ENCODE results near the gene ARL16. TPM values are rescaled to one million over a fixed set of nuclear protein-coding genes. Genes with fewer than 3 reads are reported as not detected.
A peak's percentile ranks its signal among the peaks of the same experiment; 100 is the strongest.

ARL16 gene
- total RNA-seq, 2 experiments from 2014 or later, result 14.9 to 15.4 TPM

DNA sequence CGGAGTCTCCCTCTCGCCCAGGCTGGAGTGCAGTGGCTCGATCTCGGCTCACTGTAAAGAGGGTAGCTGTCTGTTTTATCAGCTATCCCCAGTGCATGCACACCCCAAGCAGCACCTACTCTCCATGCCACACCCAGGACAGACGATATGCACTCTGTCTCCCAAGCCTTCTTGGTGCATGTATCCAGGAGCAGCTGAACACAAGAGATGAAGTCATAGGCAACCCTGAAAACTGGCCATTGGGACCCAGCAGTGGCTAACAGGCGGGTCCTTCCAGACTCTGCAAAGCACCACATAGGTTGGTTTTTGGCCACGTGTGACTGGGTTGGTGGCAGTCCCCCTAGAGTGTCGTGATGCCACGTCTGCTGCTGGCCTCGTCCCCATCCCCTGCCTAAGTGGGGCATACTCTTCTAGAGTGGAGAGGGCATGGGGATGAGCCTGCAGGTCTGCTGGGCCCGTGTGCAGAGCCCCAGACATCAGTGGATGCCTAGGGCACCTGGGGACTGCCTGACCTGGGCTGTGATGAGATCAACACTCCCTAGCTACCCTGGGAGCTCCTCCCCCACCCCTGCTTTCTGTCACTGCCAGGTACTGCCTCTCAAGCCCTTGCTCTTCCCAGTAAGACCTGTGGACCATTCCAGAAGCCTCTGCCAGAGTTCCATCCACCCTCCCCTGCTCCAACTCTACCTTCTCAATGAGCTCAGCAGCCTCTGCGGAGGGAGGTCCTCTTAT, 36.6 kb downstream of the ARL16 start:
- Mint-ChIP-seq H3K4me1 (peaks cover 1% of the 10 kb centered on the region), H3K4me3 (no peak overlapping the region), H3K27ac (no peak overlapping the region), H3K27me3 (peaks cover 18% of the 10 kb centered on the region), H3K36me3 (no peaks in the 10 kb centered on the region), H3K9me3 (ENCODE audit: low read depth) (no peaks in the 10 kb centered on the region)
- no peak for ATAC-seq
- CTCF ChIA-PET, result no interaction called here
- DNase-seq, result no peak

DNA sequence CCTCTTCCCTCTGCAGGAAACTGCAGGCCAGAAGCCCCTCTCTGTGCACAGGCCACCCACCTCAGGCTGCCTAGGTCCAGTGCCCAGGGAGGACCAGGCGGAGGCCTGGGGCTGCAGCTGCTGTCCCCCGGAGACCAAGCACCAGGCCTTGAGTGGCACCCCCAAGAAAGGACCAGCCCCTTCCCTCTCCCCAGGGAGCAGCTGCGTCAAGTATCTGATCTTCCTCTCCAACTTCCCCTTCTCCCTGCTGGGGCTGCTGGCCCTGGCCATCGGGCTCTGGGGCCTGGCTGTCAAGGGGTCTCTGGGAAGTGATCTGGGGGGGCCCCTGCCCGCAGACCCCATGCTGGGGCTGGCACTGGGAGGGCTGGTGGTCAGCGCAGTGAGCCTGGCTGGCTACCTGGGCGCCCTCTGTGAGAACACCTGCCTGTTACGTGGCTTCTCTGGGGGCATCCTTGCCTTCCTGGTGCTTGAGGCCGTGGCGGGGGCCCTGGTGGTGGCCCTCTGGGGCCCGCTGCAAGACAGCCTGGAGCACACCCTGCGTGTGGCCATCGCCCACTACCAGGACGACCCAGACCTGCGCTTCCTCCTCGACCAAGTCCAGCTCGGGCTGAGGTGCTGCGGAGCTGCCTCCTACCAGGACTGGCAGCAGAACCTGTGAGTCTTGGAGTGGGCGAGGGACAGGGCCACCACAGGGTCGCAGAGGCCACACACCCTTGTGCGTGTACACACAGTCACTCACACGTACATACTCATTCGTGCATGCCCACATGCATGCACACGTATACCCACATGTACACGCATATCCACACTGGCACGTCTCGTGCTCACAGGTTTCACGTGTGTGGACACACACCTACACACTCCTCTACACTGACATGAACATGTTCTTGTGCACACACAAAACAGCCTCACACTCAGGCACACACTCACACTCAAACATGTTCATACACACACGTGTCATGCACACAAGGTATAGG, 38.3 kb downstream of the ARL16 start:
- no peak for ATAC-seq
- H3K27me3 Mint-ChIP-seq, result peaks cover 18% of the 10 kb centered on the region
- CTCF ChIA-PET, result no interaction called here
- no peaks in the 10 kb centered on the region for H3K4me1 Mint-ChIP-seq
- no peaks in the 10 kb centered on the region for H3K9me3 Mint-ChIP-seq (ENCODE audit: low read depth)
- H3K36me3 Mint-ChIP-seq, result no peaks in the 10 kb centered on the region
- DNase-seq, result no peak
- H3K4me3 Mint-ChIP-seq, result no peak overlapping the region
- H3K27ac Mint-ChIP-seq, result no peak overlapping the region

DNA sequence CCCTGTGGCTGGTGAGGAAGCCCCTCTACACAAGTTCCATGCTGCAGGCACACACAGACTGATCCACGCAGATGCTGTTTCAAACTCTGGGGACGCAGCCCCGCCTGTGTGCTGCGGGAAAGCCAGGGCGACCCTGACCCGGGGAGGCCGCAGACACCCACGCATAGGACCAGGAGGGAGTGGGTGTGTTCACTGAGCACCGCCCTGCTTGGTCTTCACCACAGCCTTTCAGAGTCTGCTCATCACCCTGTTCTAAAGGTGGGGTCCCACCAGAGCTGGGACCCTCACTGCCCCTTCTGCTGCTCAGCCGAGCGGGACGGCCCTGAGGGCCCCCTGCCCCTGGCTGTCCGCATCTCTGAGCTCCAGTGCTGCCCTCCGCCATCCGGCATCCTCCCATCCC, 39.1 kb downstream of the ARL16 start:
- CTCF ChIA-PET, result no interaction called here
- Mint-ChIP-seq H3K36me3 (no peaks in the 10 kb centered on the region), H3K27ac (no peak overlapping the region), H3K9me3 (ENCODE audit: low read depth) (no peaks in the 10 kb centered on the region), H3K4me1 (no peaks in the 10 kb centered on the region), H3K27me3 (peaks cover 16% of the 10 kb centered on the region), H3K4me3 (no peak overlapping the region)
- ATAC-seq, result no peak
- no peak for DNase-seq

DNA sequence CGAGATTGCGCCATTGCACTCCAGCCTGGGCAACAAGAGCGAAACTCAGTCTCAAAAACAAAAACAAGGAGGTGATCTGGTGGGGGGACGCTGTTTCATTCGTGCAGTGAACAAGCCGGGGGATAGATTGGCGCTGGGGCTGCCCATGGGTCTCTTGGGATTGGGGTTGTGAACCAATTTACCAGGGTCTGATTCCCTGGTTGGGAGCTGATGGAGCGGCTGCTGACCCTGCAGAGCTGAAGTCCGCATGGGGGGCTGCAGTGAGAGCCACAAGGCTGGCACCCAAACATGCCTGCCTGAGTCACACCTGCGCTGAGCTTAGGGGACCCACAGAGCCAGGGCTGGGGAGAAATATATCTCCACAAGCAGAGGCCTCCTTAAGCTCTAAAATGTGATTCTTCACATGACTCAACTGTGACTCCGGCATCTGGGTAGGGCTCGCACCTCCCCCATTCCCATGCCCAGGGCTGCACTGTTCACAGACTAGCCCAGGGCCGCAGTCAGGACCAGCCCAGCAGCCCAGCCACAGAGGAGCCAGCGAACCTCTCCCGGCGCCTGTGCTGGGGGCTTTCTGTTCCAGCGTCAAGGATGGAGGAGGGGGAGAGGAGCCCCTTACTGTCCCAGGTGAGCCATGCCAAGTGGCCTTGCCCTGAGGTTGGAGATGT, 41.6 kb downstream of the ARL16 start:
- no peak overlapping the region for H3K27ac Mint-ChIP-seq
- ATAC-seq, result no peak
- no peaks in the 10 kb centered on the region for H3K9me3 Mint-ChIP-seq (ENCODE audit: low read depth)
- peaks cover 3% of the 10 kb centered on the region for H3K27me3 Mint-ChIP-seq
- H3K36me3 Mint-ChIP-seq, result no peaks in the 10 kb centered on the region
- CTCF ChIA-PET, result no interaction called here
- H3K4me3 Mint-ChIP-seq, result no peak overlapping the region
- H3K4me1 Mint-ChIP-seq, result peaks cover 2% of the 10 kb centered on the region
- DNase-seq, result no peak

DNA sequence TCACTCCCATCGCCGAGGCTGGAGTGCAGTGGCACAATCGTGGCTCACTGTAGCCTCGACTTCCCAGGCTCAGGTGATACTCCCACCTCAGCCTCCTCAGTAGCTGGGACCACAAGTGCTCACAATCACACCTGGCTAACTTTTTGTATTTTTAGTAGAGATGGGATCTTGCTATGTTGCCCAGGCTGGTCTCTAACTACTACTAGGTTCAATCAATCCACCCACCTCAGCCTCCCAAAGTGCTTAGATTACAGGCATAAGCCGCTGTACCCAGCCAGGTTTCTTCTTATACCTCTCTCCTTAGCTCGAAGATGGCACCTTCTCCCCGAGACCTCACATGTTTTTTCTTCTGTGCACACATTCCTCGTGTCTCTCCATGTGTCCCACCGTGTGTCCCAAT, 43.6 kb downstream of the ARL16 start:
- no peak for ATAC-seq
- DNase-seq, result no peak
- Mint-ChIP-seq H3K4me3 (no peak overlapping the region), H3K27me3 (no peaks in the 10 kb centered on the region), H3K36me3 (peaks cover 1% of the 10 kb centered on the region), H3K9me3 (ENCODE audit: low read depth) (no peaks in the 10 kb centered on the region), H3K4me1 (peaks cover 14% of the 10 kb centered on the region), H3K27ac (no peak overlapping the region)
- CTCF ChIA-PET, result no interaction called here

DNA sequence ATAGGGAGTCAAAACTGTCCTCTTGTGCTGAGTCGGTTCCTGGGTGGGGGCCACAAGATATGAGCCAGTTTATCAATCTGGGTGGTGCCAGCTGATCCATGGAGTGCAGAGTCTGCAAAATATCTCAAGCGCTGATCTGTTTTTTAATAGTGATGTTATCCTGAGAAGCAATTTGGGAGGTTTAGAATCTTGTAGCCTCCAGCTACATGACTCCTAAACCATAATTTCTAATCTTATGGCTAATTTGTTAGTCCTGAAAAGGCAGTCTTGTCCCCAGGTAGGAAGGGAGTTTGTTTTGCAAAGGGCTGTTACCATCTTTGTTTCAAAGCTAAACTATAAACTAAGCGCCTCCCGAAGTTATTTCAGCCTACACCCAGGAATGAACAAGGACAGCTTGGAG, 44.9 kb downstream of the ARL16 start:
- H3K27me3 Mint-ChIP-seq, result no peaks in the 10 kb centered on the region
- DNase-seq (no peak), ATAC-seq (no peak)
- H3K9me3 Mint-ChIP-seq (ENCODE audit: low read depth), result no peaks in the 10 kb centered on the region
- peaks cover 3% of the 10 kb centered on the region for H3K36me3 Mint-ChIP-seq
- peaks cover 15% of the 10 kb centered on the region for H3K4me1 Mint-ChIP-seq
- no peak overlapping the region for H3K4me3 Mint-ChIP-seq
- H3K27ac Mint-ChIP-seq, result no peak overlapping the region
- CTCF ChIA-PET, result interaction anchor here (0.7 to 1.3 kb wide), 4 partner anchors 12 to 27 kb away, joined by 3 to 4 read pairs (median 3); no protein-coding TSS in a partner anchor

DNA sequence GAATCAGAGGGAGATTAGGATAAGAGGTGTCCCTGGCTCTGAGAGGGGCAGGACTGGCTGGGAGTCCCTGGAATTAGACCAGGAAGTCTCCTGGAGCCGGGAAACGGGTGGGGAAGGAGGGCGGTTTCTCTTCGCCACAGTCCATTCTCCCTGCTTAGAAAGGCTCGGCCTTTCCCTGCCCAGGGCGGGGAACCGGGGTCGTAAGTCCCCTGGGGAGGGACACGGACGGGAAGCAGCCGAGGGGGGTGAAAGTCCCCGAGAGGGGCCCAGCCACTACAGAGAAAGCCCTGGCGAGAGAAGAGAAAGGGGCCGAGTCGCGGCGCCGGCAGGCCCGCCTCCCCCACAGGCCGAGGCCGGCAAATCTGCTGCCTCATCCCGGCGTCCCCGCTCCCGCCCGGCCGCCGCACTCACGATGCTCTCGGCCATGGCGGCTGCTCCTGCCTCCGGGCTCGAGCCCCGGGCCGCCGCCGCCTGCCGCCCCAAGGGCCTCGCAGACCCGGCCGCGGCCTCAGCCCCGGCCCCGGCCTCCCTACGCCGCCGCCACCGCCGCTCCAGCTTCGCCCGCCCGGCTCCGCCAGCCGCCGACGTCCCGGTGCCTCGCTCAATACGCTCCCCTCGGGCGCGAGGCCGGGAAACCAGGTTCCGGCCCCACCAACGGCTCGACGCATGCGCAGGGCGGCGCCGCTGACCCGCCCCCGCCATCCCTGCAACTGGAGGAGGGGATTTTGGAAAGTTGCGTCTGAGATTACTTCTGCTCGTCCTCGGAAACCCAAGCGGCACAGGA, 46.9 kb downstream of the ARL16 start, which contains the start of the genes NPLOC4 and TSPAN10:
Gene NPLOC4 (minus strand): TSS at position 608 of the 784 bp plus-strand sequence. CDS start 182 bp downstream, at position 426.
Gene TSPAN10 (plus strand): TSS at position 692 of the 784 bp plus-strand sequence. CDS start 5,217 bp downstream, outside the sequence.
- Mint-ChIP-seq H3K4me3 (peak within 1 kb of the TSS; percentile 93), H3K36me3 (peaks cover 7% of the 10 kb centered on the region), H3K27me3 (no peaks in the 10 kb centered on the region), H3K9me3 (ENCODE audit: low read depth) (no peaks in the 10 kb centered on the region), H3K27ac (peak within 1 kb of the TSS; percentile 78), H3K4me1 (peaks cover 19% of the 10 kb centered on the region)
- ATAC-seq (peak; percentile 96), DNase-seq (peak; percentile 85)
- CTCF ChIA-PET, result interaction anchor here (1.8 kb wide), 1 partner anchor 29 kb away, joined by 6 read pairs; the partner anchor contains the start of genes CCDC137 and OXLD1

DNA sequence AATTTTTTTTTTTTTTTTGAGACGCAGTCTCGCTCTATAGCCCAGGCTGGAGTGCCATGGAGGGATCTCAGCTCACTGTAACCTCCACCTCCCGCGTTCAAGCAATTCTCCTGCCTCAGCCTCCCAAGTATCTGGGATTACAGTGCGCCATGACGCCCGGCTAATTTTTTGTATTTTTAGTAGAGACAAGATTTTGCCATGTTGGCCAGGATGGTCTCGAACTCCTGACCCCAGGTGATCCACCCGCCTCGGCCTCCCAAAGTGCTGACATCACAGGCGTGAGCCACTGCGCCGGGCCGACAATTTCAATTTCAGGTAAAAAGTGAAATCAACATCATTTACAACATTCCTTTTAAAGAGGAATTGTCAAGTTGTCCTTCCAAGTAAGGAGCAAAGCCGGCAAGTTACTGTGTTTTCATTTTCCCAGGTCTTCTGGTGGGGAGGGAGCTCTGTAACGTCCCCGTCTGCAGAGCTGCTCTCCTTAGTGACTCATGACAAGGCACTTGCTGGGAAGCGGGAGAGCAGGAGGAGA, 47.6 kb downstream of the ARL16 start:
- ATAC-seq, result peak; percentile 9
- H3K36me3 Mint-ChIP-seq, result peaks cover 9% of the 10 kb centered on the region
- H3K27me3 Mint-ChIP-seq, result no peaks in the 10 kb centered on the region
- H3K9me3 Mint-ChIP-seq (ENCODE audit: low read depth), result no peaks in the 10 kb centered on the region
- peaks cover 19% of the 10 kb centered on the region for H3K4me1 Mint-ChIP-seq
- H3K4me3 Mint-ChIP-seq, result peak overlapping the region; percentile 93
- peak overlapping the region; percentile 78 for H3K27ac Mint-ChIP-seq
- no peak for DNase-seq
- CTCF ChIA-PET, result interaction anchor here (1.8 kb wide), 1 partner anchor 30 kb away, joined by 6 read pairs; the partner anchor contains the start of genes CCDC137 and OXLD1

DNA sequence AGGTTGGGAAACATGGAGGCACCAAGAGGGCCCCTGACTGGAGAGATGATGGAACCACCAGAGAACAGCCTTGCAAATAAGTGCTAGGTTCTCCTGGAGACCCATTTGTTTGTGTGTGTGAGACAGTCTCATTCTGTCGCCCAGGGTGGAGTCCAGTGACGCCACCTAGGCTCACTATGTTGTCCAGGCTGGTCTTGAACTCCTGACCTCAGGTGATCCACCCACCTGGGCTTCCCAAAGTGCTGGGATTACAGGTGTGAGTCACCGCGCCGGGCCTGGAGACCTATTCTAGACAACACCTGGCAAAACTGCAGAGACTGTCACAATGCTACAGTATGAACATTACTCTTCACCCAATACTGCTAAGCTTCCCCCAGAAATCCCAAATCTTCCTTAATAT, 48.2 kb downstream of the ARL16 start:
- Mint-ChIP-seq H3K9me3 (ENCODE audit: low read depth) (no peaks in the 10 kb centered on the region), H3K36me3 (peaks cover 9% of the 10 kb centered on the region), H3K27me3 (no peaks in the 10 kb centered on the region), H3K4me3 (peak overlapping the region; percentile 93), H3K27ac (no peak overlapping the region), H3K4me1 (peaks cover 19% of the 10 kb centered on the region)
- DNase-seq (no peak), ATAC-seq (no peak)
- CTCF ChIA-PET, result interaction anchor here (1.8 kb wide), 1 partner anchor 30 kb away, joined by 6 read pairs; the partner anchor contains the start of genes CCDC137 and OXLD1

DNA sequence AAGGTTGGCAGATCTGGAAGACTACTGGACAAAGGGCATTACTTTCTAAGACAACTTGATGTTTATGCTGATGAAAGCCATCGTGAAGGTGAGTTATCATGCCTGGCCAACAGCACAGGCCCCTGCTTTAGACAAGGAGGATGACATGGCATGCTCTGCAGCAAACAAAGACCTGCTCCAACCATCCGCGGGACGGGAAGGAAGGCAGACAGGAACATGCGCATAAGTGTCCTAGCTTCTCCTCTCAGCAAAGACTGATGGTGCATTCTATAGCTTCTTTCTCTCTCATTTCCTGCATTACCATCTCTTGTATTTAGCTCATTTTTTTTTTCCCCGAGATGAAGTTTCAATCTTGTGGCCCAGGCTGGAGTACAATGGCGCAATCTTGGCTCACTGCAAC, 52.1 kb downstream of the ARL16 start:
- H3K4me3 Mint-ChIP-seq, result no peak overlapping the region
- H3K4me1 Mint-ChIP-seq, result peaks cover 17% of the 10 kb centered on the region
- no peaks in the 10 kb centered on the region for H3K27me3 Mint-ChIP-seq
- ATAC-seq (no peak), DNase-seq (no peak)
- H3K36me3 Mint-ChIP-seq, result peaks cover 29% of the 10 kb centered on the region
- no peaks in the 10 kb centered on the region for H3K9me3 Mint-ChIP-seq (ENCODE audit: low read depth)
- peak overlapping the region; percentile 22 for H3K27ac Mint-ChIP-seq
- CTCF ChIA-PET, result no interaction called here
